ENCODE results near the gene PER2.

- TF ChIP-seq POLR2A (IDR thresholded peaks at IDR 0.05) (no peak), CTCF (IDR thresholded peaks at IDR 0.05) (no peak)
Measured at GRCh38 chr2:238260883-238261282, 27.5 kb downstream of the PER2 start.
